HepG2 (cell line): ENCODE results near the gene ZFR. TPM values are rescaled to one million over a fixed set of nuclear protein-coding genes. Genes with fewer than 3 reads are reported as not detected.

Experiments used
- ARHGAP35 ChIP-seq: sonication (generic); formaldehyde crosslinking; IDR thresholded peaks from 2 replicates; pipeline ENCODE4 v1.9.0; 2022; ENCODE audit warnings: mild to moderate bottlenecking, inconsistent platforms, moderate library complexity, missing genetic modification reagents, borderline replicate concordance
- FOSL1 ChIP-seq: sonication (generic); formaldehyde crosslinking; IDR thresholded peaks from 2 replicates; pipeline ENCODE4 v1.9.0; 2021; ENCODE audit warnings: missing genetic modification reagents, borderline replicate concordance
- NCOR1 ChIP-seq: fragments of 200-600 bp; sonication (generic); IDR thresholded peaks from 2 replicates; pipeline ENCODE4 v1.7.0; 2017; ENCODE audit warnings: antibody characterized with exemption, low read length, borderline replicate concordance
- NKX3-1 ChIP-seq: sonication (generic); formaldehyde crosslinking; IDR thresholded peaks from 2 replicates; pipeline ENCODE4 v1.5.0; 2020; ENCODE audit warnings: missing genetic modification reagents
- POLR2AphosphoS2 ChIP-seq: IDR thresholded peaks from 2 replicates; pipeline ENCODE4 v1.6.1; 2011; ENCODE audit warnings: low read depth, low read length, improper control_type of control experiment
- PTBP1 ChIP-seq: fragments of 200-400 bp; formaldehyde crosslinking; IDR thresholded peaks from 2 replicates; pipeline ENCODE4 v1.6.1; 2018; ENCODE audit warnings: low read length, low read depth; ENCODE audit not compliant: poor library complexity, severe bottlenecking
- RFXAP ChIP-seq: sonication (generic); formaldehyde crosslinking; IDR thresholded peaks from 2 replicates; pipeline ENCODE4 v1.4.0; 2020; ENCODE audit warnings: missing genetic modification reagents, borderline replicate concordance
- TSC22D2 ChIP-seq: sonication (generic); formaldehyde crosslinking; IDR thresholded peaks from 2 replicates; pipeline ENCODE4 v1.5.1; 2020; ENCODE audit warnings: missing genetic modification reagents, mild to moderate bottlenecking, borderline replicate concordance
- WIZ ChIP-seq: sonication (generic); formaldehyde crosslinking; IDR thresholded peaks from 2 replicates; pipeline ENCODE4 v1.5.1; 2020; ENCODE audit warnings: mild to moderate bottlenecking, missing genetic modification reagents
- ZNF296 ChIP-seq: sonication (generic); formaldehyde crosslinking; conservative IDR thresholded peaks from 2 replicates; pipeline ENCODE4 v1.5.0; 2020; ENCODE audit warnings: mild to moderate bottlenecking, missing genetic modification reagents
- ZNF329 ChIP-seq: sonication (generic); formaldehyde crosslinking; IDR thresholded peaks from 2 replicates; pipeline ENCODE4 v1.9.0; 2021; ENCODE audit warnings: low read depth, mild to moderate bottlenecking, missing genetic modification reagents
- polyA plus RNA-seq, 8 experiments: library from polyadenylated mRNA; depleted of rRNA in 3 of 8; stranded (reverse) in 7 of 8; unstranded in 1 of 8; fragments of >200 nt; fragmentation: Illumina TruSeq in 4 of 8; extraction: Trizol in 4 of 8; gene quantifications; 2 replicates each; pipeline versions ENCODE4 v1.2.1 to v1.2.3, GENCODE V29; 2011 to 2016; ENCODE audit warnings: low read depth in 4 of 8, missing spikeins in 1 of 8, mixed read lengths in 1 of 8; ENCODE audit not compliant: insufficient read depth in 1 of 8
- total RNA-seq, 5 experiments: library from RNA; depleted of rRNA; stranded (reverse); fragments of >200 nt; fragmentation: Illumina TruSeq; extraction: Trizol; gene quantifications; 2 replicates each; pipeline ENCODE4 v1.2.3, GENCODE V29; 2016; ENCODE audit warnings: low read depth in 1 of 5
- TF ChIP-seq, protein P1 (sequence below): sonication (generic); formaldehyde crosslinking; IDR thresholded peaks from 2 replicates; pipeline ENCODE4 v1.5.0; 2020; ENCODE audit warnings: missing genetic modification reagents, mild to moderate bottlenecking, borderline replicate concordance
- TF ChIP-seq, protein P2 (sequence below): sonication (generic); formaldehyde crosslinking; IDR thresholded peaks from 2 replicates; pipeline ENCODE4 v1.5.0; 2020; ENCODE audit warnings: missing genetic modification reagents, mild to moderate bottlenecking, borderline replicate concordance
- TF ChIP-seq, protein P3 (sequence below): sonication (generic); formaldehyde crosslinking; IDR thresholded peaks from 2 replicates; pipeline ENCODE4 v1.8.1; 2023; ENCODE audit warnings: missing genetic modification reagents, mild to moderate bottlenecking, borderline replicate concordance
- TF ChIP-seq, protein P4 (sequence below): IDR thresholded peaks from 2 replicates; pipeline ENCODE4 v1.6.1; 2012; ENCODE audit warnings: low read length, improper control_type of control experiment
- TF ChIP-seq, protein P5 (sequence below): sonication (generic); formaldehyde crosslinking; IDR thresholded peaks from 2 replicates; pipeline ENCODE4 v1.8.0; 2022; ENCODE audit warnings: mild to moderate bottlenecking, missing genetic modification reagents
- TF ChIP-seq, protein P6 (sequence below): sonication (generic); formaldehyde crosslinking; IDR thresholded peaks from 2 replicates; pipeline ENCODE4 v1.4.0; 2020; ENCODE audit warnings: missing genetic modification reagents, borderline replicate concordance

ZFR gene
- total and polyA plus RNA-seq, 2 of the 13 experiments (the other 11 are each of a cell fraction or from before 2014, with no cell fraction given), result 89.0 to 92.8 TPM

DNA sequence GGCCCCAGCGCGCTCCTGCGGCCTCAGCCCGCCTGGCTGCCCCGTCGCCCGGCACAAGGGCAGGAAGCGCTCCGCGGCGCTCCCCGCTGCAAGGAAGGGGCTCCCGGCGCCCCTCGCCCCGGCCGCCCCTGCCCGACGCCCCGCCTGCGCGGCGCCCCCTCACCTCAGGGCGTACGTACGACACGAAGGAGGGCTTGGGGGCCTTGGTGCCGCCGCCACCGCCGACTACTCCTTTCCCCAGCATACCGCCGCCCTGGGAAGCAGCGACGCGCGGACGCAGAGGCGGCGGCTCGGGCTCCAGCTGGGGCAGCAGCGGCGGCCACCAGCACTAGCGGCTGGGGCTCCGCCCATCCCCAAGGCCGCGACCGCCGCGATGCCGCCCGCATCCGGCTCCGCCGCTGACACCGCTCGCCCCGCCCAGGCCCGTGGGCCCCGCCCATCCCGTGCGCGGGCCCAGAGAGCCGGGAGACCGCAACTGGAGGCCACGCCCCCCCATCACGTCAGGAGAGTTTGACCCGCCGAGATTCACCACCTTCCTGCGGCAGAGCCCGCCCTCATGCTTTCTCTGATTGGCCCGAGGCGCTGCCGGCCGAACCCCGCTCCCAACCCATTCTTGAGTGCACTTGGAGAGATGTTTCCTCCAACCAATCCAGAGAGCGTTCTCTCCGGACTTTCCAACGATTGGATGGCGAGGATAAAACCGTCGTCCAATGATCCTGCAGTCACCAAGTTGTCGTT is 131.8 kb downstream of the ZFR start, which contains the start of gene MTMR12 (continued):
- TF ChIP-seq, protein P1, sequence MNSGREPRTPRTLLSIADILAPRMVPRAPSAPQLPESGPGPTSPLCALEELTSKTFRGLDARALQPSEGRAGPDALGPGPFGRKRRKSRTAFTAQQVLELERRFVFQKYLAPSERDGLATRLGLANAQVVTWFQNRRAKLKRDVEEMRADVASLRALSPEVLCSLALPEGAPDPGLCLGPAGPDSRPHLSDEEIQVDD (CRISPR knock-in tag), result no peak
- TF ChIP-seq ARHGAP35 (CRISPR knock-in tag), result 0 out of 2 replicates have a peak, but pooled peaks have one; percentile 4
- TF ChIP-seq, protein P2, sequence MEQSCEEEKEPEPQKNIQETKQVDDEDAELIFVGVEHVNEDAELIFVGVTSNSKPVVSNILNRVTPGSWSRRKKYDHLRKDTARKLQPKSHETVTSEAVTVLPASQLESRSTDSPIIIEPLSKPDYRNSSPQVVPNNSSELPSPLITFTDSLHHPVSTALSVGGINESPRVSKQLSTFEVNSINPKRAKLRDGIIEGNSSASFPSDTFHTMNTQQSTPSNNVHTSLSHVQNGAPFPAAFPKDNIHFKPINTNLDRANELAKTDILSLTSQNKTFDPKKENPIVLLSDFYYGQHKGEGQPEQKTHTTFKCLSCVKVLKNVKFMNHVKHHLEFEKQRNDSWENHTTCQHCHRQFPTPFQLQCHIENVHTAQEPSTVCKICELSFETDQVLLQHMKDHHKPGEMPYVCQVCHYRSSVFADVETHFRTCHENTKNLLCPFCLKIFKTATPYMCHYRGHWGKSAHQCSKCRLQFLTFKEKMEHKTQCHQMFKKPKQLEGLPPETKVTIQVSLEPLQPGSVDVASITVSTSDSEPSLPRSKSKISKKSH, result no peak
- TF ChIP-seq, protein P3, sequence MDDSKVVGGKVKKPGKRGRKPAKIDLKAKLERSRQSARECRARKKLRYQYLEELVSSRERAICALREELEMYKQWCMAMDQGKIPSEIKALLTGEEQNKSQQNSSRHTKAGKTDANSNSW (CRISPR knock-in tag), result no peak
- TF ChIP-seq, protein P4, sequence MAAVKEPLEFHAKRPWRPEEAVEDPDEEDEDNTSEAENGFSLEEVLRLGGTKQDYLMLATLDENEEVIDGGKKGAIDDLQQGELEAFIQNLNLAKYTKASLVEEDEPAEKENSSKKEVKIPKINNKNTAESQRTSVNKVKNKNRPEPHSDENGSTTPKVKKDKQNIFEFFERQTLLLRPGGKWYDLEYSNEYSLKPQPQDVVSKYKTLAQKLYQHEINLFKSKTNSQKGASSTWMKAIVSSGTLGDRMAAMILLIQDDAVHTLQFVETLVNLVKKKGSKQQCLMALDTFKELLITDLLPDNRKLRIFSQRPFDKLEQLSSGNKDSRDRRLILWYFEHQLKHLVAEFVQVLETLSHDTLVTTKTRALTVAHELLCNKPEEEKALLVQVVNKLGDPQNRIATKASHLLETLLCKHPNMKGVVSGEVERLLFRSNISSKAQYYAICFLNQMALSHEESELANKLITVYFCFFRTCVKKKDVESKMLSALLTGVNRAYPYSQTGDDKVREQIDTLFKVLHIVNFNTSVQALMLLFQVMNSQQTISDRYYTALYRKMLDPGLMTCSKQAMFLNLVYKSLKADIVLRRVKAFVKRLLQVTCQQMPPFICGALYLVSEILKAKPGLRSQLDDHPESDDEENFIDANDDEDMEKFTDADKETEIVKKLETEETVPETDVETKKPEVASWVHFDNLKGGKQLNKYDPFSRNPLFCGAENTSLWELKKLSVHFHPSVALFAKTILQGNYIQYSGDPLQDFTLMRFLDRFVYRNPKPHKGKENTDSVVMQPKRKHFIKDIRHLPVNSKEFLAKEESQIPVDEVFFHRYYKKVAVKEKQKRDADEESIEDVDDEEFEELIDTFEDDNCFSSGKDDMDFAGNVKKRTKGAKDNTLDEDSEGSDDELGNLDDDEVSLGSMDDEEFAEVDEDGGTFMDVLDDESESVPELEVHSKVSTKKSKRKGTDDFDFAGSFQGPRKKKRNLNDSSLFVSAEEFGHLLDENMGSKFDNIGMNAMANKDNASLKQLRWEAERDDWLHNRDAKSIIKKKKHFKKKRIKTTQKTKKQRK, result peak; percentile 67
- TF ChIP-seq TSC22D2 (CRISPR knock-in tag), result no peak
- TF ChIP-seq WIZ, result no peak
- no peak for TF ChIP-seq NKX3-1
- no peak for TF ChIP-seq ZNF296 (CRISPR knock-in tag)
- TF ChIP-seq, protein P5, sequence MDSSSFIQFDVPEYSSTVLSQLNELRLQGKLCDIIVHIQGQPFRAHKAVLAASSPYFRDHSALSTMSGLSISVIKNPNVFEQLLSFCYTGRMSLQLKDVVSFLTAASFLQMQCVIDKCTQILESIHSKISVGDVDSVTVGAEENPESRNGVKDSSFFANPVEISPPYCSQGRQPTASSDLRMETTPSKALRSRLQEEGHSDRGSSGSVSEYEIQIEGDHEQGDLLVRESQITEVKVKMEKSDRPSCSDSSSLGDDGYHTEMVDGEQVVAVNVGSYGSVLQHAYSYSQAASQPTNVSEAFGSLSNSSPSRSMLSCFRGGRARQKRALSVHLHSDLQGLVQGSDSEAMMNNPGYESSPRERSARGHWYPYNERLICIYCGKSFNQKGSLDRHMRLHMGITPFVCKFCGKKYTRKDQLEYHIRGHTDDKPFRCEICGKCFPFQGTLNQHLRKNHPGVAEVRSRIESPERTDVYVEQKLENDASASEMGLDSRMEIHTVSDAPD, result no peak
- TF ChIP-seq, protein P6, sequence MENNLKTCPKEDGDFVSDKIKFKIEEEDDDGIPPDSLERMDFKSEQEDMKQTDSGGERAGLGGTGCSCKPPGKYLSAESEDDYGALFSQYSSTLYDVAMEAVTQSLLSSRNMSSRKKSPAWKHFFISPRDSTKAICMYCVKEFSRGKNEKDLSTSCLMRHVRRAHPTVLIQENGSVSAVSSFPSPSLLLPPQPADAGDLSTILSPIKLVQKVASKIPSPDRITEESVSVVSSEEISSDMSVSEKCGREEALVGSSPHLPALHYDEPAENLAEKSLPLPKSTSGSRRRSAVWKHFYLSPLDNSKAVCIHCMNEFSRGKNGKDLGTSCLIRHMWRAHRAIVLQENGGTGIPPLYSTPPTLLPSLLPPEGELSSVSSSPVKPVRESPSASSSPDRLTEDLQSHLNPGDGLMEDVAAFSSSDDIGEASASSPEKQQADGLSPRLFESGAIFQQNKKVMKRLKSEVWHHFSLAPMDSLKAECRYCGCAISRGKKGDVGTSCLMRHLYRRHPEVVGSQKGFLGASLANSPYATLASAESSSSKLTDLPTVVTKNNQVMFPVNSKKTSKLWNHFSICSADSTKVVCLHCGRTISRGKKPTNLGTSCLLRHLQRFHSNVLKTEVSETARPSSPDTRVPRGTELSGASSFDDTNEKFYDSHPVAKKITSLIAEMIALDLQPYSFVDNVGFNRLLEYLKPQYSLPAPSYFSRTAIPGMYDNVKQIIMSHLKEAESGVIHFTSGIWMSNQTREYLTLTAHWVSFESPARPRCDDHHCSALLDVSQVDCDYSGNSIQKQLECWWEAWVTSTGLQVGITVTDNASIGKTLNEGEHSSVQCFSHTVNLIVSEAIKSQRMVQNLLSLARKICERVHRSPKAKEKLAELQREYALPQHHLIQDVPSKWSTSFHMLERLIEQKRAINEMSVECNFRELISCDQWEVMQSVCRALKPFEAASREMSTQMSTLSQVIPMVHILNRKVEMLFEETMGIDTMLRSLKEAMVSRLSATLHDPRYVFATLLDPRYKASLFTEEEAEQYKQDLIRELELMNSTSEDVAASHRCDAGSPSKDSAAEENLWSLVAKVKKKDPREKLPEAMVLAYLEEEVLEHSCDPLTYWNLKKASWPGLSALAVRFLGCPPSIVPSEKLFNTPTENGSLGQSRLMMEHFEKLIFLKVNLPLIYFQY, result 0 out of 2 replicates have a peak, but pooled peaks have one; percentile 19
- peak; percentile 97 for TF ChIP-seq RFXAP (CRISPR knock-in tag)
- TF ChIP-seq NCOR1, result no peak; the same call in 1 of the 2 replicates
- no peak for TF ChIP-seq POLR2AphosphoS2
- TF ChIP-seq FOSL1 (CRISPR knock-in tag), result no peak
- no peak for TF ChIP-seq PTBP1
- 0 out of 2 replicates have a peak, but pooled peaks have one; percentile 24 for TF ChIP-seq ZNF329 (CRISPR knock-in tag)
